ENCODE measurements around the gene SWI5. TPM values are rescaled to one million over a fixed set of nuclear protein-coding genes. Genes with fewer than 3 reads are reported as not detected.

SWI5 gene
- total and polyA plus RNA-seq, 2 experiments from 2014 or later, result 43.3 to 60.7 TPM

- WGBS, 2 experiments (ENCODE audit: low coverage in 1 of 2, low lambda C conversion rate in 2 of 2, missing lambda C conversion rate in 2 of 2), result 39 to 75% methylated on average over 2 of the region's 2 CpGs
- TF ChIP-seq EZH2phosphoT487 (IDR thresholded peaks at IDR 0.05; ENCODE audit: insufficient read depth, low read depth), result no peak
- no peak for TF ChIP-seq EZH2 (IDR thresholded peaks at IDR 0.05; ENCODE audit: insufficient read depth, poor library complexity, severe bottlenecking)
- no peak overlapping the region for H3K9ac ChIP-seq
- H3K79me2 ChIP-seq (ENCODE audit: insufficient read depth), result no peaks in the 10 kb centered on the region
- no peaks in the 10 kb centered on the region for H3K9me3 ChIP-seq (ENCODE audit: low read depth)
- in situ Hi-C loops (cut with MboI), result no loop called here
- H3K4me3 ChIP-seq, result no peak overlapping the region
- peaks cover 38% of the 10 kb centered on the region for H3K4me1 ChIP-seq (ENCODE audit: insufficient read depth)
- no peaks in the 10 kb centered on the region for H3K27me3 ChIP-seq (replicated peaks; ENCODE audit: insufficient read depth)
- no peaks in the 10 kb centered on the region for H4K20me1 ChIP-seq (ENCODE audit: insufficient read depth)
- no peak overlapping the region for H3K27ac ChIP-seq
- H3K4me2 ChIP-seq (ENCODE audit: unreplicated experiment), result no peak overlapping the region
- H3K9me2 ChIP-seq (ENCODE audit: insufficient read depth), result no peaks in the 10 kb centered on the region
- no peaks in the 10 kb centered on the region for H3K36me3 ChIP-seq (ENCODE audit: low read depth)
- no peak for DNase-seq
- H3F3A ChIP-seq (ENCODE audit: insufficient read depth), result peaks cover 19% of the 10 kb centered on the region
- no peak overlapping the region for H2AFZ ChIP-seq
These were observed 29.6 kb upstream of the SWI5 start for GRCh38 chr9:128246471-128246870.

DNA sequence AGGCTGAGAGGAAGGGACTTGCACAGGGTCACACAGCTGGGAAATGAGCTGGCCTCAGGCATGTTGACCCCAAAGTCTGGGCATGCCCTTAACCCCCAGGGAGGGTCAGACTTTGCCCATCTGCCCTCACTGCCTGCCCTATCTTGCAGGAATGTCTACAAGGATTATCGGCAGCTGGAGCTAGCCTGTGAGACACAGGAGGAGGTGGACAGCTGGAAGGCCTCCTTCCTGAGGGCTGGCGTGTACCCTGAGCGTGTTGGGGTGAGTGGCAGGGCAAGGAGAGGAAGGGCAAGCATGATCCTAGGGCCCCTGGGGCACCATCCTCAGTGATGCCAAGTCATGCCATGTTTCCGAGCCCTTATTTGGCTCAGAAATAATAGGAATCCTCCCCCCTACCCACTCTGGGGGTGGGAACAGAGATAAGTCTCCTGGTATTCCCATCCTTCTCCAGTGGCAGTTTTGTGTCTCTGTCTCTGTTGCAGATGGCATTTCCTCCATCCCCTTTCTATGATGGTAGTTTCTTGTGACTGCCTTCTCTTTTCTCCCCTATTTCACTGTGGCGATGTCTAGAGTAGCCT is 28.8 kb upstream of the SWI5 start:
- in situ Hi-C loops (cut with MboI), result no loop called here
- Histone ChIP-seq H3K9me3 (ENCODE audit: low read depth) (no peaks in the 10 kb centered on the region), H3K79me2 (ENCODE audit: insufficient read depth) (no peaks in the 10 kb centered on the region), H3K27ac (no peak overlapping the region), H3K4me3 (no peak overlapping the region), H3F3A (ENCODE audit: insufficient read depth) (peaks cover 10% of the 10 kb centered on the region), H3K4me2 (ENCODE audit: unreplicated experiment) (no peak overlapping the region), H3K36me3 (ENCODE audit: low read depth) (no peaks in the 10 kb centered on the region), H3K4me1 (ENCODE audit: insufficient read depth) (peaks cover 32% of the 10 kb centered on the region), H3K9ac (no peak overlapping the region), H3K9me2 (ENCODE audit: insufficient read depth) (no peaks in the 10 kb centered on the region), H3K27me3 (replicated peaks; ENCODE audit: insufficient read depth) (no peaks in the 10 kb centered on the region), H2AFZ (no peak overlapping the region), H4K20me1 (ENCODE audit: insufficient read depth) (no peaks in the 10 kb centered on the region)
- 92 to 96% methylated on average over 5 of the region's 5 CpGs for WGBS, 2 experiments (ENCODE audit: low coverage in 1 of 2, low lambda C conversion rate in 2 of 2, missing lambda C conversion rate in 2 of 2)
- DNase-seq, result no peak
- no peak for TF ChIP-seq EZH2phosphoT487 (IDR thresholded peaks at IDR 0.05; ENCODE audit: insufficient read depth, low read depth)
- no peak for TF ChIP-seq EZH2 (IDR thresholded peaks at IDR 0.05; ENCODE audit: insufficient read depth, poor library complexity, severe bottlenecking)

- Histone ChIP-seq H3K9me2 (ENCODE audit: insufficient read depth) (no peaks in the 10 kb centered on the region), H3K4me3 (no peak overlapping the region), H3K4me1 (ENCODE audit: insufficient read depth) (peaks cover 14% of the 10 kb centered on the region), H4K20me1 (ENCODE audit: insufficient read depth) (no peaks in the 10 kb centered on the region), H3K36me3 (ENCODE audit: low read depth) (no peaks in the 10 kb centered on the region), H2AFZ (no peak overlapping the region), H3F3A (ENCODE audit: insufficient read depth) (peaks cover 9% of the 10 kb centered on the region; the same call in 1 of the 2 replicates), H3K27me3 (replicated peaks; ENCODE audit: insufficient read depth) (no peaks in the 10 kb centered on the region), H3K79me2 (ENCODE audit: insufficient read depth) (no peaks in the 10 kb centered on the region), H3K27ac (no peak overlapping the region), H3K4me2 (ENCODE audit: unreplicated experiment) (no peak overlapping the region), H3K9me3 (ENCODE audit: low read depth) (no peaks in the 10 kb centered on the region), H3K9ac (no peak overlapping the region)
- no peak for DNase-seq
- TF ChIP-seq EZH2phosphoT487 (IDR thresholded peaks at IDR 0.05; ENCODE audit: insufficient read depth, low read depth) (no peak), EZH2 (IDR thresholded peaks at IDR 0.05; ENCODE audit: insufficient read depth, poor library complexity, severe bottlenecking) (no peak)
- in situ Hi-C loops (cut with MboI), result no loop called here
- 87 to 92% methylated on average over 8 of the region's 8 CpGs for WGBS, 2 experiments (ENCODE audit: low coverage in 1 of 2, low lambda C conversion rate in 2 of 2, missing lambda C conversion rate in 2 of 2)
These were observed 26.5 kb upstream of the SWI5 start for GRCh38 chr9:128249558-128249907.

DNA sequence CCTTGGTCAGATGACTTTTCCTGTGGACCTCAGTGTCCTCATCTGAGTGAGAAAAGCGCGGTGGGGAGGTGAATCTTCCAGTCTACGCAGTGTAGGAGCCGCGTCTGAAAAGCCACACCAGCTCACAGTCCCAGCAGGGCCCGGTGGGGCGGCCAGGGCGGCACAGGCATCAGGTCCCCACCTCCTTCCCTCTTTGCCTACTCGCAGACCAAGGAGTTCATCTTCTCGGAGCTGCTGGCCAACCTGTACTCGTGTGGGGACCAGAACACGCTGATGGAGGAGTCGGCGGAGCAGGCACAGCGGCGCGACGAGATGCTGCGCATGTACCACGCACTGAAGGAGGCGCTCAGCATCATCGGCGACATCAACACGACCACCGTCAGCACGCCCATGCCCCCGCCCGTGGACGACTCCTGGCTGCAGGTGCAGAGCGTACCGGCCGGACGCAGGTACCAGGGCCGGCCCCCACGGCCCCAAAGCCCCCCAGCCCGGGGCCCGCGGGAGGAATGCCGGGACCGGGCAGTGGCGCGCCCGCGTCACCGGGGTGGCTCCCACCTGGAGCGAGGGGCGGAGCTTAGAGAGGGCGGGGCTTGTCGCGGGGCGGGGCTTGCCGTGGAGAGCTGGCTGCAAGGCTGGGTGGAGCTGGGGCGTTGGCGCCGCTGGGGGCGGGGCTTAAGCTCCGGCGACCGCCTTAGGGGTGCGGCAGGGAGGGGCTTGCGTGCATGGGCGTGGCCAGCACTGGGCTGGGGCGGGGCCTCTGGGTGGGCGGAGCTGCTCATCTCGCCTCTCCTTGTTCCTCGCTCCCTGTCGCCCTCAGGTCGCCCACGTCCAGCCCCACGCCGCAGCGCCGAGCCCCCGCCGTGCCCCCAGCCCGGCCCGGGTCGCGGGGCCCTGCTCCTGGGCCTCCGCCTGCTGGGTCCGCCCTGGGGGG is 25.9 kb upstream of the SWI5 start:
- H2AFZ ChIP-seq, result no peak overlapping the region
- peaks cover 12% of the 10 kb centered on the region for H3K4me1 ChIP-seq (ENCODE audit: insufficient read depth)
- WGBS, 2 experiments (ENCODE audit: low coverage in 1 of 2, low lambda C conversion rate in 2 of 2, missing lambda C conversion rate in 2 of 2), result 68 to 81% methylated on average over 40 to 74 of the region's 81 CpGs
- DNase-seq, result peak; percentile 77
- H3K36me3 ChIP-seq (ENCODE audit: low read depth), result no peaks in the 10 kb centered on the region
- H3K4me2 ChIP-seq (ENCODE audit: unreplicated experiment), result no peak overlapping the region
- H3K79me2 ChIP-seq (ENCODE audit: insufficient read depth), result no peaks in the 10 kb centered on the region
- peaks cover 10% of the 10 kb centered on the region; the same call in 1 of the 2 replicates for H3F3A ChIP-seq (ENCODE audit: insufficient read depth)
- H3K27ac ChIP-seq, result no peak overlapping the region
- in situ Hi-C loops (cut with MboI), result no loop called here
- H4K20me1 ChIP-seq (ENCODE audit: insufficient read depth), result no peaks in the 10 kb centered on the region
- no peaks in the 10 kb centered on the region for H3K27me3 ChIP-seq (replicated peaks; ENCODE audit: insufficient read depth)
- H3K9me3 ChIP-seq (ENCODE audit: low read depth), result no peaks in the 10 kb centered on the region
- H3K9me2 ChIP-seq (ENCODE audit: insufficient read depth), result no peaks in the 10 kb centered on the region
- no peak for TF ChIP-seq EZH2phosphoT487 (IDR thresholded peaks at IDR 0.05; ENCODE audit: insufficient read depth, low read depth)
- TF ChIP-seq EZH2 (IDR thresholded peaks at IDR 0.05; ENCODE audit: insufficient read depth, poor library complexity, severe bottlenecking), result no peak
- H3K9ac ChIP-seq, result no peak overlapping the region
- no peak overlapping the region for H3K4me3 ChIP-seq
